WERI-Rb-1 (cell line): ENCODE data around the gene CDON.
"Not testable (repeated sequence)": the region's sequence is repeated elsewhere in the genome, so short reads cannot be mapped to it uniquely, and the experiment has no call there.

Source experiments
- DNase-seq: peaks from one replicate; pipeline ENCODE4 v3.0.0-alpha.2; 2020
- H3K27ac ChIP-seq: fragments of 250-450 bp; sonication (Bioruptor Pico); 2 replicates; pipeline ENCODE4 v1.5.1; 2020; ENCODE audit warnings: mild to moderate bottlenecking, moderate library complexity
- H3K27me3 ChIP-seq: fragments of 250-450 bp; sonication (Bioruptor Pico); 2 replicates; pipeline ENCODE4 v1.5.1; 2021; ENCODE audit warnings: mild to moderate bottlenecking, low read depth, moderate library complexity; ENCODE audit not compliant: insufficient read depth, severe bottlenecking
- H3K36me3 ChIP-seq: fragments of 250-450 bp; sonication (Bioruptor Pico); 2 replicates; pipeline ENCODE4 v1.5.1; 2020; ENCODE audit warnings: mild to moderate bottlenecking, moderate library complexity
- H3K4me3 ChIP-seq: 2 replicates; pipeline ENCODE4 v1.5.1; 2011; ENCODE audit warnings: low read depth, mild to moderate bottlenecking, control low read depth, low read length
- H3K9me3 ChIP-seq: fragments of 250-450 bp; sonication (Bioruptor Pico); 2 replicates; pipeline ENCODE4 v1.5.1; 2021; ENCODE audit warnings: mild to moderate bottlenecking, moderate library complexity; ENCODE audit not compliant: severe bottlenecking
- CTCF ChIP-seq: IDR thresholded peaks from 2 replicates; pipeline ENCODE4 v1.5.1; 2011; ENCODE audit warnings: low read depth, mild to moderate bottlenecking, control low read depth, inconsistent platforms, low read length

CDON gene

GRCh38 chr11:126034039-126034932, 28.4 kb downstream of the CDON start:
- Histone ChIP-seq H3K9me3 (no peaks in the 10 kb centered on the region), H3K36me3 (no peaks in the 10 kb centered on the region), H3K27ac (no peak overlapping the region), H3K4me3 (no peak overlapping the region), H3K27me3 (no peaks in the 10 kb centered on the region)
- no peak for TF ChIP-seq CTCF
- no peak for DNase-seq

DNA sequence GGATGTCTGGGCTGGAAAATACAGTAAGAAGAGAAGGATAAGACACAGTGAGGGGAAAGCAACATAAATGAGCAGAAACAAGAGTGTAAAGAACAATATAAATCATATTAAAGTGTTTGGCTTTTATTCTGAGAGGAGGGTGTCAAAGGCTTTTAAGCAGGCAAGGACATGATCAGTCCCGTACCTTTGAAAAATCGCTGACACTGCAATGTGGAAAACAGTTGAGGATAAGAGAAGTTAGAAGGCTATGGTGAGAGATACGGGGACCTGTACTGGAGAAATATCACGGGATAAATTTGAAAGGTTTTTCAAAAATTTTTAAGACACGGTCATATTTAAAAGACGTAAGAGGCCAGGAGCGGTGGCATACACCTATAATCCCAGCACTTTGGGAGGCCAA, 30.3 kb downstream of the CDON start:
- TF ChIP-seq CTCF, result no peak
- no peak overlapping the region for H3K27ac ChIP-seq
- H3K9me3 ChIP-seq, result no peaks in the 10 kb centered on the region
- no peak for DNase-seq
- H3K27me3 ChIP-seq, result no peaks in the 10 kb centered on the region
- no peaks in the 10 kb centered on the region for H3K36me3 ChIP-seq
- H3K4me3 ChIP-seq, result no peak overlapping the region

- no peaks in the 10 kb centered on the region for H3K36me3 ChIP-seq
- no peak for DNase-seq
- H3K9me3 ChIP-seq, result no peaks in the 10 kb centered on the region
- no peaks in the 10 kb centered on the region for H3K27me3 ChIP-seq
- no peak overlapping the region for H3K27ac ChIP-seq
- H3K4me3 ChIP-seq, result no peak overlapping the region
- no peak for TF ChIP-seq CTCF
These were observed 32.9 kb downstream of the CDON start for GRCh38 chr11:126029805-126030204.

- no peaks in the 10 kb centered on the region for H3K27me3 ChIP-seq
- no peak for DNase-seq
- TF ChIP-seq CTCF, result no peak
These were observed 33.4 kb downstream of the CDON start for GRCh38 chr11:126029237-126029636.

GRCh38 chr11:126028534-126028933, 34.1 kb downstream of the CDON start:
- not testable (repeated sequence) for H3K27me3 ChIP-seq, H3K27ac ChIP-seq, H3K36me3 ChIP-seq, H3K9me3 ChIP-seq, DNase-seq, H3K4me3 ChIP-seq

More at GRCh38 chr11:126029237-126029636, 33.4 kb downstream of the CDON start:
- Histone ChIP-seq H3K27ac (no peak overlapping the region), H3K4me3 (no peak overlapping the region), H3K9me3 (no peaks in the 10 kb centered on the region), H3K36me3 (no peaks in the 10 kb centered on the region)

DNA sequence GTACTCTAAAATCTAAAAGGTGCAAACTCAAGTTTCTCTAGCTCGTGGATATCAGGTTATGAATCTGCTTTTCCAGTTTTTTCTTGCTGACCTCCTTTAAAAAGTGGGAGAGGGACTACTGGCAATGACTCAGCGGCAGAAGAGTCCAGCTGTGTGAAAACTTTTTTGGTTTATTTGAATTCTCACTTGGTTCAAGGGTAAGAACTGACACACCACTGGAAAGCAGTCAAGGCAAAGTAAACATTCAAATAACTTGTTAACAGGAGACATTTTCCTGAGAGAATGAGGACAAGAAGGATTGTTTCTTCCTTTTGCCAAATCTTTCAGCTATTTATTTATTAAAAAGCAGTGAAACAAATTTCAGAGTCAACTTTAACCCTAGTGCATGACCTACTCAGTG, 36.1 kb downstream of the CDON start:
- DNase-seq, result no peak
- H3K27ac ChIP-seq, result no peak overlapping the region
- TF ChIP-seq CTCF, result no peak
- peaks cover under 1% of the 10 kb centered on the region; the same call in 1 of the 2 replicates for H3K36me3 ChIP-seq
- H3K9me3 ChIP-seq, result no peaks in the 10 kb centered on the region
- no peaks in the 10 kb centered on the region for H3K27me3 ChIP-seq
- H3K4me3 ChIP-seq, result no peak overlapping the region
